Measurements from ENCODE around the gene OLFM3. TPM values are rescaled to one million over a fixed set of nuclear protein-coding genes. Genes with fewer than 3 reads are reported as not detected.

Gene OLFM3
- total RNA-seq, 2 experiments from 2014 or later = not detected

DNA sequence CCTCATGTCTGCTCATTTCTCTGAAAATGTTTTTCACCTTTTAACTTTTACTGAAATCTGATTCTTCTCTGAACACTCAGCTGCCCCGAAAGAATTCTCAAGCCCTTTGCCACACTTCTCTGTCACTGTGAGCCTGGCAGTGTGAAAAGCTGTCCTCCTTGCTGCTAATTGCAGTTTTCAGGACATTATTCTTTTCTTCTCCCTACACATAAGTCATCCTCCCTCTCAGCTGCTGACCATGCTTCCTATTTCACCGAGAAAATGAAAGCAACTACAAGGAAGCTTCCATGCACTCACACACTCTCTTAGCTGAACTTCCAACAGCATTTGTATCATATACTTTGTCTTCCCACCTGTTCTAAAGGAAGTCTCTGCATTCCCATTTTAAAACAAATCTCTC, 15.8 kb downstream of the OLFM3 start:
- TF ChIP-seq, protein P1, sequence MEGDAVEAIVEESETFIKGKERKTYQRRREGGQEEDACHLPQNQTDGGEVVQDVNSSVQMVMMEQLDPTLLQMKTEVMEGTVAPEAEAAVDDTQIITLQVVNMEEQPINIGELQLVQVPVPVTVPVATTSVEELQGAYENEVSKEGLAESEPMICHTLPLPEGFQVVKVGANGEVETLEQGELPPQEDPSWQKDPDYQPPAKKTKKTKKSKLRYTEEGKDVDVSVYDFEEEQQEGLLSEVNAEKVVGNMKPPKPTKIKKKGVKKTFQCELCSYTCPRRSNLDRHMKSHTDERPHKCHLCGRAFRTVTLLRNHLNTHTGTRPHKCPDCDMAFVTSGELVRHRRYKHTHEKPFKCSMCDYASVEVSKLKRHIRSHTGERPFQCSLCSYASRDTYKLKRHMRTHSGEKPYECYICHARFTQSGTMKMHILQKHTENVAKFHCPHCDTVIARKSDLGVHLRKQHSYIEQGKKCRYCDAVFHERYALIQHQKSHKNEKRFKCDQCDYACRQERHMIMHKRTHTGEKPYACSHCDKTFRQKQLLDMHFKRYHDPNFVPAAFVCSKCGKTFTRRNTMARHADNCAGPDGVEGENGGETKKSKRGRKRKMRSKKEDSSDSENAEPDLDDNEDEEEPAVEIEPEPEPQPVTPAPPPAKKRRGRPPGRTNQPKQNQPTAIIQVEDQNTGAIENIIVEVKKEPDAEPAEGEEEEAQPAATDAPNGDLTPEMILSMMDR (IDR thresholded peaks at IDR 0.05) = no peak
- no peaks in the 10 kb centered on the region for H3K27me3 ChIP-seq (ENCODE audit: control insufficient read depth in 1 of 2, insufficient read depth in 2 of 2, low read length in 2 of 2)
- Mint-ChIP-seq H3K4me1 (ENCODE audit: low read depth) (no peaks in the 10 kb centered on the region), H3K27me3 (no peaks in the 10 kb centered on the region), H3K9me3 (peaks cover 2% of the 10 kb centered on the region), H3K27ac (no peak overlapping the region), H3K36me3 (ENCODE audit: low read depth) (no peaks in the 10 kb centered on the region), H3K4me3 (no peak overlapping the region)
- no peaks in the 10 kb centered on the region for H3K4me1 ChIP-seq (ENCODE audit: insufficient read depth, low read length)
- intact Hi-C loops (cut with DNase I, micrococcal nuclease) = no loop called here
- H3K9me3 ChIP-seq (ENCODE audit: control insufficient read depth in 1 of 2, insufficient read depth in 1 of 2, low read length in 2 of 2) = no peaks in the 10 kb centered on the region
- ATAC-seq (ENCODE audit: poor library complexity) (no peak), DNase-seq (no peak)
- H3K27ac ChIP-seq (ENCODE audit: low read depth in 1 of 2, low read length in 2 of 2) = no peak overlapping the region
- H3K36me3 ChIP-seq (ENCODE audit: insufficient read depth, low read length) = no peaks in the 10 kb centered on the region
- POLR2A ChIA-PET = no interaction called here
- no peak overlapping the region for H3K4me3 ChIP-seq (ENCODE audit: low read length)
- CTCF ChIA-PET = no interaction called here

DNA sequence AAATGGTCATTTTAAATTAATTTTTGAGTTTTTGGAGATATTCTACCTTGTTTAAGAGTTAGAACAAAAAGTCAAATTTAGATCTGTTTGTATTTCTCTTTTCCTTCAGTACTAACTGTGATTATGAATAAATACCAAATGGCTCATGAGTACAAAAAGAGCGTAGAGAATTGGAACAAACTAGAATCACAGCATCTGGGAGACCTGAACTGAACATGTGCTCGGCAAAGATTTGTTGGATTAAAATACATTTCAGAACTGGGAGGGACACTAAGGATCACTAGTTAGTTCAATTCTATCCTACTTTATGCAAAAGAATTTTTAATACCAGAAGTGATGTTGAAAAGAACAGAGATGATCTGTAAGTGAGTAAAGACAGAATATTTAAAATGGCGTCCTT, 19.5 kb downstream of the OLFM3 start:
- H3K9me3 ChIP-seq (ENCODE audit: control insufficient read depth in 1 of 2, insufficient read depth in 1 of 2, low read length in 2 of 2) = no peaks in the 10 kb centered on the region
- no peaks in the 10 kb centered on the region for H3K9me3 Mint-ChIP-seq
- no peaks in the 10 kb centered on the region for H3K36me3 ChIP-seq (ENCODE audit: insufficient read depth, low read length)
- TF ChIP-seq, protein P1 (IDR thresholded peaks at IDR 0.05) = no peak
- no peaks in the 10 kb centered on the region for H3K27me3 ChIP-seq (ENCODE audit: control insufficient read depth in 1 of 2, insufficient read depth in 2 of 2, low read length in 2 of 2)
- no peaks in the 10 kb centered on the region for H3K36me3 Mint-ChIP-seq (ENCODE audit: low read depth)
- DNase-seq (no peak), ATAC-seq (ENCODE audit: poor library complexity) (no peak)
- ChIA-PET POLR2A (no interaction called here), CTCF (no interaction called here)
- no peak overlapping the region for H3K4me3 ChIP-seq (ENCODE audit: low read length)
- intact Hi-C loops (cut with DNase I, micrococcal nuclease) = no loop called here
- H3K27me3 Mint-ChIP-seq = no peaks in the 10 kb centered on the region
- H3K4me1 ChIP-seq (ENCODE audit: insufficient read depth, low read length) = no peaks in the 10 kb centered on the region
- H3K27ac ChIP-seq (ENCODE audit: low read depth in 1 of 2, low read length in 2 of 2) = no peak overlapping the region
- H3K4me3 Mint-ChIP-seq = no peak overlapping the region
- H3K27ac Mint-ChIP-seq = no peak overlapping the region
- H3K4me1 Mint-ChIP-seq (ENCODE audit: low read depth) = no peaks in the 10 kb centered on the region

DNA sequence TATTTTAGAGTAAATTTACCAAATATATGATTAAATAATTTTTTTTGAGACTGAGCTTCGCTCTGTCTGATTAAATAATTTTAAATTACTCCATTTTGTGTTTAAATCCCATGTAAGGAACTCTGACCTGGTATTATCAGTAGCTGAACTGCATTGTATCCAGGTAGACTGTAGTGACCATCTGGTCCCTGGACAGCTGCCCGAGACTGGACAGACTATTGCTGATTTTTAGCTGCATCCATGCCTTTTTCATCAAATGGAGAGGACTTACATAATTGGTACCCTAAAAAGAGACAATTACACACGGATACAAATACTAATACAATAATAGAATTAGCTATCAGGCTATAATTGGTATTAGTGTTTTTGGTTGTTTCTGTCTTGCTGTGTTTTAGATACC, 20.6 kb downstream of the OLFM3 start:
- ChIA-PET CTCF (no interaction called here), POLR2A (no interaction called here)
- H3K4me3 ChIP-seq (ENCODE audit: low read length) = no peak overlapping the region
- Mint-ChIP-seq H3K36me3 (ENCODE audit: low read depth) (no peaks in the 10 kb centered on the region), H3K27ac (no peak overlapping the region), H3K4me1 (ENCODE audit: low read depth) (no peaks in the 10 kb centered on the region), H3K27me3 (no peaks in the 10 kb centered on the region), H3K9me3 (no peaks in the 10 kb centered on the region), H3K4me3 (no peak overlapping the region)
- H3K27ac ChIP-seq (ENCODE audit: low read depth in 1 of 2, low read length in 2 of 2) = no peak overlapping the region
- no peak for ATAC-seq (ENCODE audit: poor library complexity)
- H3K27me3 ChIP-seq (ENCODE audit: control insufficient read depth in 1 of 2, insufficient read depth in 2 of 2, low read length in 2 of 2) = no peaks in the 10 kb centered on the region
- no peaks in the 10 kb centered on the region for H3K9me3 ChIP-seq (ENCODE audit: control insufficient read depth in 1 of 2, insufficient read depth in 1 of 2, low read length in 2 of 2)
- TF ChIP-seq, protein P1 (IDR thresholded peaks at IDR 0.05) = no peak
- H3K4me1 ChIP-seq (ENCODE audit: insufficient read depth, low read length) = no peaks in the 10 kb centered on the region
- no peak for DNase-seq
- intact Hi-C loops (cut with DNase I, micrococcal nuclease) = no loop called here
- H3K36me3 ChIP-seq (ENCODE audit: insufficient read depth, low read length) = no peaks in the 10 kb centered on the region
